PFSK-1 (cell line): ENCODE data around the gene NRP2.

Source experiments
- FOXP2 ChIP-seq: optimal IDR thresholded peaks from 2 replicates; pipeline ENCODE3; 2011; ENCODE audit warnings: borderline replicate concordance, control low read depth, inconsistent platforms; ENCODE audit not compliant: insufficient read depth; ENCODE audit errors: extremely low read length, extremely low read depth
- POLR2AphosphoS5 ChIP-seq: IDR thresholded peaks from 2 replicates; pipeline ENCODE4 v1.6.1; 2012; ENCODE audit warnings: low read depth, mild to moderate bottlenecking, control low read depth, low read length, moderate library complexity
- SIN3A ChIP-seq: IDR thresholded peaks from 2 replicates; pipeline ENCODE4 v1.6.1; 2012; ENCODE audit warnings: mild to moderate bottlenecking, low read length, moderate library complexity, borderline replicate concordance; ENCODE audit not compliant: insufficient read depth
- TAF1 ChIP-seq: IDR thresholded peaks from 2 replicates; pipeline ENCODE4 v1.6.1; 2012; ENCODE audit warnings: low read length, control low read depth, borderline replicate concordance; ENCODE audit not compliant: insufficient read depth
- TF ChIP-seq, protein P1 (sequence below), 2 experiments: IDR thresholded peaks; 2 replicates each; pipeline versions ENCODE4 v1.6.1 to v1.8.0; 2011 to 2012; ENCODE audit warnings: low read depth in 2 of 2, low read length in 2 of 2, control low read depth in 1 of 2, inconsistent platforms in 1 of 2, mild to moderate bottlenecking in 1 of 2, moderate library complexity in 1 of 2; ENCODE audit not compliant: insufficient read depth in 1 of 2

The NRP2 gene

GRCh38 chr2:205696331-205696926 lies 14.1 kb downstream of the NRP2 start:
- TF ChIP-seq POLR2AphosphoS5 (no peak), TAF1 (no peak), FOXP2 (no peak), SIN3A (no peak)
- TF ChIP-seq, protein P1, sequence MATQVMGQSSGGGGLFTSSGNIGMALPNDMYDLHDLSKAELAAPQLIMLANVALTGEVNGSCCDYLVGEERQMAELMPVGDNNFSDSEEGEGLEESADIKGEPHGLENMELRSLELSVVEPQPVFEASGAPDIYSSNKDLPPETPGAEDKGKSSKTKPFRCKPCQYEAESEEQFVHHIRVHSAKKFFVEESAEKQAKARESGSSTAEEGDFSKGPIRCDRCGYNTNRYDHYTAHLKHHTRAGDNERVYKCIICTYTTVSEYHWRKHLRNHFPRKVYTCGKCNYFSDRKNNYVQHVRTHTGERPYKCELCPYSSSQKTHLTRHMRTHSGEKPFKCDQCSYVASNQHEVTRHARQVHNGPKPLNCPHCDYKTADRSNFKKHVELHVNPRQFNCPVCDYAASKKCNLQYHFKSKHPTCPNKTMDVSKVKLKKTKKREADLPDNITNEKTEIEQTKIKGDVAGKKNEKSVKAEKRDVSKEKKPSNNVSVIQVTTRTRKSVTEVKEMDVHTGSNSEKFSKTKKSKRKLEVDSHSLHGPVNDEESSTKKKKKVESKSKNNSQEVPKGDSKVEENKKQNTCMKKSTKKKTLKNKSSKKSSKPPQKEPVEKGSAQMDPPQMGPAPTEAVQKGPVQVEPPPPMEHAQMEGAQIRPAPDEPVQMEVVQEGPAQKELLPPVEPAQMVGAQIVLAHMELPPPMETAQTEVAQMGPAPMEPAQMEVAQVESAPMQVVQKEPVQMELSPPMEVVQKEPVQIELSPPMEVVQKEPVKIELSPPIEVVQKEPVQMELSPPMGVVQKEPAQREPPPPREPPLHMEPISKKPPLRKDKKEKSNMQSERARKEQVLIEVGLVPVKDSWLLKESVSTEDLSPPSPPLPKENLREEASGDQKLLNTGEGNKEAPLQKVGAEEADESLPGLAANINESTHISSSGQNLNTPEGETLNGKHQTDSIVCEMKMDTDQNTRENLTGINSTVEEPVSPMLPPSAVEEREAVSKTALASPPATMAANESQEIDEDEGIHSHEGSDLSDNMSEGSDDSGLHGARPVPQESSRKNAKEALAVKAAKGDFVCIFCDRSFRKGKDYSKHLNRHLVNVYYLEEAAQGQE (IDR thresholded peaks at IDR 0.05; ENCODE audit: insufficient read depth in 1 of 2, low read depth in 2 of 2, low read length in 2 of 2): no peak

GRCh38 chr2:205696927-205697441 lies 14.7 kb downstream of the NRP2 start:
- no peak for TF ChIP-seq SIN3A
- no peak for TF ChIP-seq TAF1
- TF ChIP-seq POLR2AphosphoS5: no peak
- no peak for TF ChIP-seq FOXP2
- TF ChIP-seq, protein P1 (IDR thresholded peaks at IDR 0.05; ENCODE audit: insufficient read depth in 1 of 2, low read depth in 2 of 2, low read length in 2 of 2): no peak

- TF ChIP-seq FOXP2 (no peak), POLR2AphosphoS5 (no peak), SIN3A (no peak), TAF1 (no peak)
- TF ChIP-seq, protein P1 (IDR thresholded peaks at IDR 0.05; ENCODE audit: insufficient read depth in 1 of 2, low read depth in 2 of 2, low read length in 2 of 2): no peak
Measured at GRCh38 chr2:205698286-205699268, 16.3 kb downstream of the NRP2 start.

DNA sequence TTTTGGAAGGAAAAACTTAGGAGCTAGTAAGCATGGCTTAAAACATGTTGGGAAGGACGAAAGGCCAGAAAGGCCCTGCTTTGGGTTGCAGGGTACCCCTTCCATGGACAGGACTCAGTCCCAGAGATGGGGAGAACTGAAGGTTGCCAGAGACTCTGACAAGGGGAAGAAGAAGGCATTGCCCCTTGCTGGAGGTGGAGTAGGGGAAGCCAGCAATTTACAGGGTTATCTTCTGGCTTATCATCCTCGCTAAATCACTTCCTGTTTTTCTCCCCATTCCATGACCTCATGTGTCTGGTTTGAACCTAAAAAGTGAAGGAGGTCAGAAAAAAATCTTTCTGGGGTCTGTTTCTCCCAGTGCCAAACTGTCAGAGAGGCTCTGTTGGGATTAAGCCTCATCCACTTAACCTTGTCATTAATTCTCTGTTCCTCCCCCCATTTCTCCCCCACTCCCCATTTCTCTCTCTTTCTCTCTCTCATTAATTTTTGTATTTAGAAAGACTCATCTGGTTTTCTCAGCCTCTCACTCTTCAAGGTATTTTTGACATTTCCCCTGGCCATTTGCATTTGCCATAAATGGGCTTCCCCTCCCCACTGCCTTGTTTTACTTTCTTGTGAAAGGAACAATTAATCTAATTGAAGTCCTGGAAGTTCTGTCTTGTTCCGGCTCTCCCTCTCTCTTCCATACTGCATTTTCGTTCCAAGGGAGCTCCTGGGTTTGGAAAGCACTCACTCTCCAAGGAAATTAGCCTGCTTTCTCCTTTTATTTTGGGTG lies 17.4 kb downstream of the NRP2 start:
- TF ChIP-seq, protein P1 (IDR thresholded peaks at IDR 0.05; ENCODE audit: insufficient read depth in 1 of 2, low read depth in 2 of 2, low read length in 2 of 2): no peak
